HG03025 (cell line): Measurements from ENCODE around the gene CEND1.
"Not testable (repeated sequence)": the region's sequence is repeated elsewhere in the genome, so short reads cannot be mapped to it uniquely, and the experiment has no call there.

Source experiments
- ATAC-seq: cut with Tn5 transposase; IDR thresholded peaks from one replicate; pipeline ENCODE4 v1.9.1; 2021; ENCODE audit warnings: mild to moderate bottlenecking, moderate library complexity; ENCODE audit not compliant: unreplicated experiment, low FRiP score

CEND1 gene

DNA sequence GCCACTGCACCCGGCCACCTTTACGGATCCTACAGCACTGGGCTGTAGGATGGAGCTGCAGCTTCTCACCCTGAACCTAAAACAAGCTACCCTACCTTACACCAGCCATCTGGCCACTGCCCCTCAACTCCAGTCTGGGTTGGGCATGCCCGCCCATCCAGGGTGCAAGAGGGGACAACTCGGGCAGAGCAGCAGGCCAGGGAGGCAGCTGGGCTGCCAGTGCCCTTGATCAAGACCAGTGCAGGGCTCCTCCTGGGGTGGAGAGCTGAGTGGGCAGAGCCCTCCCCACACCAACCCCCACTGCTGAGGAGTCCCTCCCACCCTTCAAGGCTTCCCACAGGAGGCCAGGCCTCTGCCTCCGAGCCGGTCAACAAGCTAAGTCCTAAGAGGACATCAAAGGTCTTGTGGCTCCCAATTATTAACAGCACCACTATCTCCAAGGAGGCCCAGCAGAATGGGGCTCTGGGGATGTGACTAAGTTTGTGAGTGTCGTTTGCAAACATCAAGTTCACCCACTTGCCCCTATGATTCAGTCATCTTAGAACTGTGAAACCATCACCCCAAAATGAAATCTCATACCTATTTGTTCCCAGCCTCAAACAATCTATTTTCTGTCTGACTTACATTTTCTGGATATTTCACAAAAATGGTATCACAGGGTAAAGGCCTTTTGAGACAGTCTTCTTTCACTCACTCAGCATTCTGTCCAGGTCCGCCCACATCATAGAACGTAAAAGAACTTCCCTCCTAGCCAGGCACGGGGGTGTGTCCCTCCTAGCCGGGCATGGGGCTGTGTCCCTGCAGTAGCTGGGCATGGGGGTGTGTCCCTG lies 23.6 kb downstream of the CEND1 start:
- no peak for ATAC-seq

DNA sequence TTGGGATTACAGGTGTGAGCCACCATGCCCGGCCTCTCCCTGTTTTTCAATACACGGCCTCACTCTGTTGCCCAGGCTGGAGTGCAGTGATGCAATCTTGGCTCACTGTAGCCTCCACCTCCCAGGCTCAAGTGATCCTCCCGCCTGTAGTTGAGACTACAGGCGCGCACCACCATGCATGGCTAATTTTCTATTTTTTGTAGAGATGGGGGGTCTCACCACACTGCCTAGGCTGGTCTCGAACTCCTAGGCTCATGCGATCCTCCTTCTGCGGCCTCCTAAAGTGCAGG lies 24.1 kb downstream of the CEND1 start:
- ATAC-seq = no peak

DNA sequence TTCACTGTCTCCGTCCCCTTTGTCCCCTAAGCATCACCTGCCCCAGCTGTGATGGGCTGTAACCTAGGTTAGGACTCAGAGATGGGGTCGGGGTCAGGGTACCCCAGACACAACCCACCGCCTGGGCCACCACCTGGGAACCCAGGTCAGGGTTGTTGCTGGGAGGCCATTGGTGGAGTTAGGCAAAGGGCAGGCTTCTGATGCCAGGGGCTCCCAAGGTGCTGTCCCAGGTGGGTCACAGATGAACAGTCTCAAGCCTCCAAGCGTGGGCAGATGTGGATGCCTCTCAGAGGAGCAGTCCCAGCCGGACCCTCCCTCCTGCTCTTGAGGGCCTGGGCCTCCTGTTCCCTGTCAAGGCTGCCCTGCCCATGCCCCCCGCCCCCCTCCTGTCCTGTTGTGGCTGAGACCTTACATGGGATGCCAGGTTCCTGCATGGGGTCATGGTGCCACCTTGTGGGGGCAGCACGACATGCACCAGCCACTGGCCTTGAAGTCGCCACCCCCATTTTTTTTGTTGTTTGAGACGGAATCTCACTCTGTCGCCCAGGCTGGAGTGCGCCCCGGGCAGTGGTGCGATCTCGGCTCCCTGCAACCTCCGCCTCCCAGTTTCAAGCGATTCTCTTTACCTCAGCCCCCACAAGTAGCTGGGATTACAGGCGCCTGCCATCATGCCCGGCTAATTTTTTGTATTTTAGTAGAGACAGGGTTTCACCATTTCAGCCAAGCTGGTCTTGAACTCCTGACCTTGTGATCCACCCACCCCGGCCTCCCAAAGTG lies 24.7 kb downstream of the CEND1 start:
- no peak for ATAC-seq

DNA sequence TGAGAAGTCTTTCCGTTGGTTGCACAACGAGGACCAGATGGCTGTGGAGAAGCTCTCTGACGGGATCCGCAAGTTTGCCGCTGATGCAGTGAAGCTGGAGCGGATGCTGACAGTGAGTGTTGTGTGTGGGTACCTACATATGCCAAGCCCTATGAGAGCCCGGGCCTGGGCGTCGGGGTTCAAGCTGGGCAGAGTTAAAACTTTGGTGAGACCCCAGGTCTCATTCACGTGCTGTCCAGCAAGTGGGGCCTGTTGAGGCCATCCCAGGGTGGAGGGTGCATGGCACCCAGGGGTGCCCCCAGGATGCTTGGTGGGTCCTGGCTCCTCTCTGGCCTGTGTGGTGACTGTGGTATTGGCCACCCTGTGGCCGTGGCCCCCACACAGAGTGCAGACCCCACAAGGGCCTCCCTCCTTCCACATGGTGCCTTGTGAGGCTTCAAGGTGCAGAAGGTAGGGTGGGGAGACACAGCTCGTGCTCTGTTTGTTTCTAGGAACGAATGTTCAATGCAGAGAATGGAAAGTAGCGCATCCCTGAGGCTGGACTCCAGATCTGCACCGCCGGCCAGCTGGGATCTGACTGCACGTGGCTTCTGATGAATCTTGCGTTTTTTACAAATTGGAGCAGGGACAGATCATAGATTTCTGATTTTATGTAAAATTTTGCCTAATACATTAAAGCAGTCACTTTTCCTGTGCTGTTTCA lies 25.4 kb downstream of the CEND1 start:
- no peak for ATAC-seq

DNA sequence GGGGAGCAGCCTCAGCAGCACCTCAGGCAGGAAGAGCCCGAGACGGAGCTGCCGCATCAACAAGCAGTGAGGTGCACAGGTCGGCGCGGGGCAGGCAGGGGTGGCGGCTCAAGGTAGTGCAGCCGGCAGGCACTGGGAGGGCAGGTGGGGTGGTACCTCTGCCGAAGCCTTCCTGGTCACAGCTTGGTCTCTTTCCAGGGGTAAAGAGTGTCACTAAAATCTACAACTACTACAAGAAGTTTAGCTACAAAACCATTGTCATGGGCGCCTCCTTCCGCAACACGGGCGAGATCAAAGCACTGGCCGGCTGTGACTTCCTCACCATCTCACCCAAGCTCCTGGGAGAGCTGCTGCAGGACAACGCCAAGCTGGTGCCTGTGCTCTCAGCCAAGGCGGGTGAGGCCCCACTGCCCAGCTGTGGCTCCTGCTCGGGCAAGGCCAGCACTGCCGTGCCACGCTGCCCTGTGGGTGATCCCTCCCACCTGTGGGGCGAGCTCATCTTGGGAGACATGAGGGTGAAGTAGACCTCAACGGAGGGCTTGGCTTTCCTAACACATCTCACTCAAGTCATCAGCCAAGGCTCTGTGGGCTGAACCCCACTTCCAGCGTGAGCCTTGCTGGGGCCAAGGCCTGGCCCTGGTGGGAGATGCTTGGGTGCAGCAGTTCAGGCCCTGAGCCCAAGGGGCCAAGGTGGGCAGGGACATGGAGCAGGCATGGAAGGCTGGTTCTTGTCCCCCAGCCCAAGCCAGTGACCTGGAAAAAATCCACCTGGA lies 26.2 kb downstream of the CEND1 start:
- no peak for ATAC-seq

- ATAC-seq = no peak
These were observed 26.8 kb downstream of the CEND1 start for GRCh38 chr11:763073-763463.

DNA sequence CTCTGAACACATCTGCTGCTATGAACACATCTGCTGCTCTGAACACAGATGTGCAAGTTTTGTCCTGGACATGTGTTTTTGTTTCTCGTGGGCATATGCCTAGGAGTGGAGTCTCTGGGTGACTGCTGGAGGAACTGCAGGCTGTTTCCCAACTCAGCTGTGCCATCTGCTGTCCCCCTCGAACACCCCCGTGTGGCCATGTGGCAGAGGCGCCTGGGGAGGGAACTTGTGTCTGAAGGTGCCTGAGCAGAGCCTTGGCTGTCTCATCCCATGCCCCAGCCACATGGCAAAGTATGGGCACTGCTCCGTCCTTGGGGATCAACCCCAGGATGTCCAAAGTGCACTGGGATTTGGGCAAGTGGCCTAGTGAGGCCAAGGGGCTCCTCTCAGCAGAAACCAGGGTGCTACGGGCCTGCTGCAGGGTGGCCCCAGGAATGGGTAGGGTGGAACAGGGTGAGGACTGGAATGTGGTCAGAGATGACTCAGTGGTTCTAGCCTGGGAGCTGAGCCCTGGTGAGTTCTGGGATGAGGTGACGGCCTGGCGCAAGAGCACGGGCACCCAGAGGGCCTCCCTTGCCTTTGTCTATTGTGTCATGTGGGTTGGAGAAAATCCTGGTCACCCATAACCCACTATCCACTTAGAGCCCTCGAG lies 27.3 kb downstream of the CEND1 start:
- ATAC-seq = no peak

- no peak for ATAC-seq
These were observed 28.3 kb downstream of the CEND1 start for GRCh38 chr11:761526-762108.

DNA sequence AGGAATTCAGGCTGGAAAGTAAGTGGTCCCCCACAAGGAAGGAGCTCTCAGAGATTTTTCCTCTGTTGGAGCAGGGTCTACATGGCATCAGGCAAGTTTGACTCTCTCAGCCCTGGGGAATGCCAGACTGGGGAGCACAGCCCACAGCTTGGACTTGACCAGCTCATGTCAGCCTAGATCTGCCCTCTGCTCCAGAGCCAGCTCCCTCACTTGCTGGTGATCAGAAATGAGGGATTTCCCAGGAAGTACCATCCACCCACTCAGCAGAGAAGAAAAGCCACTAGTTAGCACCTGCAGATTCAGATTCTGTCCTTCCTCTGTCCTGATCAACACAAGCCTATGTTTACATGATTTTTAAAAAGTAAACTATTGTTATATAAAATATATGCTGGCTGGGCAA lies 29.7 kb downstream of the CEND1 start:
- no peak for ATAC-seq

DNA sequence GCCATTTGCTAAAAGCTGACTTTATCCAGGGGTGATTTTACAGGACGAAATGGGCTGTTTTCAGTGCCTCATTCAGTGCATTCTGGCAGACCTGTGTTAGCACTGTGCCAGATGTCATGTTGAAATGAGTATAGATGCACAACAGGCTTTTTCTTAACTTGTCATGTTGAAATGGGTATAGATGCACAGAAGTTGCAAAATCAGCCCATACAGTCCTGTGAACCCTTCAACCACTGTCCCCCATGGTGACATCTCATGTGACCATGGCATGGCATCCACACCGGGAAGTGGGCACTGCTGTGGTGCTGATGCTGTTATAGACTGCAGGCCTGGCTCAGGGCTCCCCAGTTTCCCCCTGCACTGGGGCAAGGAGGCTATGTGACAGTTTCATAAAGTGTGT lies 40.2 kb downstream of the CEND1 start:
- ATAC-seq = no peak

GRCh38 chr11:748007-748359 lies 41.9 kb downstream of the CEND1 start:
- ATAC-seq = no peak

DNA sequence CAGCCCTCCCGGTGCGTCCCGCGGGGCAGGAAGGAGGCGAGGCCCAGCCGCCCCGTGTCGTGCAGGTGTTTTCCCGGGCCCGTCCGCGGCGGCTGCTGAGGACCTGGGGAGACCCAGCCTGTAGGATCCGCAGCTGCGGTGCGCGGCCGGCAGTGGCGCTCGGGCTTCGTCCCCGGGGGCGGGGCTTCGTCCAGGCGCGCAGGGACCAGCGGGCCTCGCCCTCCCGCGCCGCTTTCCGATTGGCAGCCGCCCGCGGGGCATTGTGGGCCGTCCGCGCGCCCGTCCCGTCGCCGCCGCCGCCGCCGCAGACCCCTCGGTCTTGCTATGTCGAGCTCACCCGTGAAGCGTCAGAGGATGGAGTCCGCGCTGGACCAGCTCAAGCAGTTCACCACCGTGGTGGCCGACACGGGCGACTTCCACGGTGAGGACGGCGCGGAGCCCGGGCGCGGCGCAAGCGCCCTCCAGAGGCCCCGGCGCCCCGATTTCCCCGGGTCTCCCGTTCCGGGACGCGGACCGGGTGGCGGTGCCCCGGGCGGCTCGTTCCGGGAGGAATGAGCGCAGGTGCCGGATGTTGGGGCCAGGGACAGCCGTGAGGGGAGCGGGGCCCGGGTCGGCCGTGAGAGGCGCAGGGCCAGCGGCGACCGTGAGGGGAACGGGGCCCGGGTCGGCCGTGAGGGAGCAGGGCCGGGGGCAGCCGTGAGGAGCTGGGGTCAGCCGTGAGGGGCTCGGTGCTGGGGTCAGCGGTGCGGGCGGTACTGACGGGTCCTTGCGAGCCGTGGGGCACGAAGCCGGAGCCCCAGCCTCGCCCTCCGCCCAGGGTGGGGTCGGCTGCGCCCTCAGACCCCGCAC lies 42.5 kb downstream of the CEND1 start, which contains the start of gene TALDO1:
TALDO1 (plus strand) TSS at position 307 of the 849 bp plus-strand sequence; CDS start at position 325, 18 bp downstream.
- peak; percentile 70 for ATAC-seq

GRCh38 chr11:746289-747157 lies 43.4 kb downstream of the CEND1 start:
- peak; percentile 21 for ATAC-seq

GRCh38 chr11:745428-745827 lies 44.5 kb downstream of the CEND1 start:
- ATAC-seq = no peak

GRCh38 chr11:742571-743201 lies 47.2 kb downstream of the CEND1 start:
- ATAC-seq = no peak

DNA sequence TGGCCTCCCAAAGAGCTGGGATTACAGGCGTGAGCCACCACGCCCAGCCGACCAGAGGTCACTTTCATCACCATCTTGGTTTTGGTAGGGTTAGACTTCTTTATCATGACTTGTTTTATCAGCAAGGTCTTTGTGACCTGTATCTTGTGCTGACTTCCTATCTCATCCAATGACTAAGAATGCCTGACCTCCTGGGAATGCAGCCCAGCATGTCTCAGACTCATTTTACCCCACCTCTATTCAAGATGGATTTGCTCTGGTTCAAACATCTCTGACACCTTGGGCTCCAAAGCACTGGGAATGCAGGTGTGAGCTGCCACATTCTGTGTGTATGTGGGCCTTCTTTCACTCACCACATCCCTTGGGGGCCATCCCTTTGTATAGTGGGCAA lies 47.7 kb downstream of the CEND1 start:
- no peak for ATAC-seq

GRCh38 chr11:737899-738298 lies 52.0 kb downstream of the CEND1 start:
- ATAC-seq = not testable (repeated sequence)

DNA sequence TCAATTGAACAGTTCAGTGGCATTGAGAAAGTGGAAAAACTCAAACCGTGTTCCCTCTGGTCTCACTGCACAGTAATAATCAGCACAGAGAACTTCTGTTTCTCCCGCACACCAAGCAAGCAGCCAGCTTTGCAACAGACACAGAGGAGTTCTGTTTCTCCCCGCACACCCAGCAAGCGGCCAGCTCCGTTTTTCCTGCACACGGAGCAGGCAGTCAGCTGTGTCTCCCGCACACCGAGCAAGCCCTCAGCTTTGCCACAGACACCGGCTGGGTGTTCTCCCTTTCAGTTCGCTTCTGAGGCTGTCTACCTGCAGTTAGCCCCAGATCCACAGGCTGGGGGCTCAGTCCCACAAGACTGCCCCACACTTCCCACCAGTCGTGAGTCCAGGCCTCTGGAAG lies 52.5 kb downstream of the CEND1 start:
- no peak for ATAC-seq
